HL-60 (cell line): ENCODE data around the gene EEF1AKMT1.

Experiments
- POLR2AphosphoS5 ChIP-seq: IDR thresholded peaks from 2 replicates; pipeline ENCODE4 v1.6.1; 2012; ENCODE audit warnings: low read depth
- SPI1 ChIP-seq: IDR thresholded peaks from 2 replicates; pipeline ENCODE4 v1.6.1; 2012; ENCODE audit warnings: low read depth, mild to moderate bottlenecking, borderline replicate concordance
- TF ChIP-seq, protein P1 (sequence below): IDR thresholded peaks from 2 replicates; pipeline ENCODE4 v1.6.1; 2012; ENCODE audit warnings: low read depth; ENCODE audit not compliant: insufficient replicate concordance
- TF ChIP-seq, protein P2 (sequence below): IDR thresholded peaks from one replicate; pipeline ENCODE4 v1.5.1; 2011; ENCODE audit warnings: low read length, control low read depth, inconsistent platforms; ENCODE audit not compliant: insufficient read depth

DNA sequence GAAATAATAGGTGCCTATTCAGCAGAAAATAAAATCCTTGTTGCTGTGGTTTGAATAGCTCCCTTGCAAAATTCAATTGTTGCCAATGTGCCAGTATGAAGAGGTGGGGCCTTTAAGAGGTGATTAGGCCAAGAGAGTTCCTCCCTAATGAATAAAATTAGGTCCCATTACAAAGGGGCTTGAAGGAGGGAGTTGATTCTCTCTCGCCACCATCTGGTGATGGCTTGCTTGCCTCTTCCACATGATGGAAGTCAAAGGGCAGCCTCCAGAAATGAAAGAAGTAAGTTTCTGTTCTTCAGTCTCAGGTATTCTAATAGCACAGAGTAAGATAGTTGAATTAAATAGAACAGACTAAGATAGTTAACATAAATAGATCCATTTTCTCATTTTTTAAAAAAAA, 3.0 kb upstream of the EEF1AKMT1 start:
- TF ChIP-seq, protein P1, sequence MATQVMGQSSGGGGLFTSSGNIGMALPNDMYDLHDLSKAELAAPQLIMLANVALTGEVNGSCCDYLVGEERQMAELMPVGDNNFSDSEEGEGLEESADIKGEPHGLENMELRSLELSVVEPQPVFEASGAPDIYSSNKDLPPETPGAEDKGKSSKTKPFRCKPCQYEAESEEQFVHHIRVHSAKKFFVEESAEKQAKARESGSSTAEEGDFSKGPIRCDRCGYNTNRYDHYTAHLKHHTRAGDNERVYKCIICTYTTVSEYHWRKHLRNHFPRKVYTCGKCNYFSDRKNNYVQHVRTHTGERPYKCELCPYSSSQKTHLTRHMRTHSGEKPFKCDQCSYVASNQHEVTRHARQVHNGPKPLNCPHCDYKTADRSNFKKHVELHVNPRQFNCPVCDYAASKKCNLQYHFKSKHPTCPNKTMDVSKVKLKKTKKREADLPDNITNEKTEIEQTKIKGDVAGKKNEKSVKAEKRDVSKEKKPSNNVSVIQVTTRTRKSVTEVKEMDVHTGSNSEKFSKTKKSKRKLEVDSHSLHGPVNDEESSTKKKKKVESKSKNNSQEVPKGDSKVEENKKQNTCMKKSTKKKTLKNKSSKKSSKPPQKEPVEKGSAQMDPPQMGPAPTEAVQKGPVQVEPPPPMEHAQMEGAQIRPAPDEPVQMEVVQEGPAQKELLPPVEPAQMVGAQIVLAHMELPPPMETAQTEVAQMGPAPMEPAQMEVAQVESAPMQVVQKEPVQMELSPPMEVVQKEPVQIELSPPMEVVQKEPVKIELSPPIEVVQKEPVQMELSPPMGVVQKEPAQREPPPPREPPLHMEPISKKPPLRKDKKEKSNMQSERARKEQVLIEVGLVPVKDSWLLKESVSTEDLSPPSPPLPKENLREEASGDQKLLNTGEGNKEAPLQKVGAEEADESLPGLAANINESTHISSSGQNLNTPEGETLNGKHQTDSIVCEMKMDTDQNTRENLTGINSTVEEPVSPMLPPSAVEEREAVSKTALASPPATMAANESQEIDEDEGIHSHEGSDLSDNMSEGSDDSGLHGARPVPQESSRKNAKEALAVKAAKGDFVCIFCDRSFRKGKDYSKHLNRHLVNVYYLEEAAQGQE, result no peak
- TF ChIP-seq, protein P2, sequence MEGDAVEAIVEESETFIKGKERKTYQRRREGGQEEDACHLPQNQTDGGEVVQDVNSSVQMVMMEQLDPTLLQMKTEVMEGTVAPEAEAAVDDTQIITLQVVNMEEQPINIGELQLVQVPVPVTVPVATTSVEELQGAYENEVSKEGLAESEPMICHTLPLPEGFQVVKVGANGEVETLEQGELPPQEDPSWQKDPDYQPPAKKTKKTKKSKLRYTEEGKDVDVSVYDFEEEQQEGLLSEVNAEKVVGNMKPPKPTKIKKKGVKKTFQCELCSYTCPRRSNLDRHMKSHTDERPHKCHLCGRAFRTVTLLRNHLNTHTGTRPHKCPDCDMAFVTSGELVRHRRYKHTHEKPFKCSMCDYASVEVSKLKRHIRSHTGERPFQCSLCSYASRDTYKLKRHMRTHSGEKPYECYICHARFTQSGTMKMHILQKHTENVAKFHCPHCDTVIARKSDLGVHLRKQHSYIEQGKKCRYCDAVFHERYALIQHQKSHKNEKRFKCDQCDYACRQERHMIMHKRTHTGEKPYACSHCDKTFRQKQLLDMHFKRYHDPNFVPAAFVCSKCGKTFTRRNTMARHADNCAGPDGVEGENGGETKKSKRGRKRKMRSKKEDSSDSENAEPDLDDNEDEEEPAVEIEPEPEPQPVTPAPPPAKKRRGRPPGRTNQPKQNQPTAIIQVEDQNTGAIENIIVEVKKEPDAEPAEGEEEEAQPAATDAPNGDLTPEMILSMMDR, result no peak
- TF ChIP-seq SPI1, result no peak
- TF ChIP-seq POLR2AphosphoS5, result no peak
